Measurements from ENCODE around the gene APOBEC3H.
"Not testable (repeated sequence)": the region's sequence is repeated elsewhere in the genome, so short reads cannot be mapped to it uniquely, and the experiment has no call there.

The APOBEC3H gene

GRCh38 chr22:39097098-39098020, at the start of gene APOBEC3H:
APOBEC3H (plus strand) TSS chr22:39097244; CDS start chr22:39100279, 3,035 bp downstream.
- peak; percentile 90 for DNase-seq

GRCh38 chr22:39049486-39049885, 47.6 kb upstream of the APOBEC3H start:
- DNase-seq, result not testable (repeated sequence)

GRCh38 chr22:39051844-39052495, 45.1 kb upstream of the APOBEC3H start:
- not testable (repeated sequence) for DNase-seq

GRCh38 chr22:39055658-39056057, 41.4 kb upstream of the APOBEC3H start:
- DNase-seq, result no peak

GRCh38 chr22:39061290-39061689, 35.8 kb upstream of the APOBEC3H start:
- DNase-seq, result not testable (repeated sequence)

GRCh38 chr22:39061951-39062350, 35.1 kb upstream of the APOBEC3H start:
- not testable (repeated sequence) for DNase-seq

- DNase-seq, result peak; percentile 57
Observed at GRCh38 chr22:39063904-39064303, 33.1 kb upstream of the APOBEC3H start.

GRCh38 chr22:39066442-39067276, 30.4 kb upstream of the APOBEC3H start:
- DNase-seq, result not testable (repeated sequence)

- DNase-seq, result no peak
Observed at GRCh38 chr22:39068033-39068785, 28.8 kb upstream of the APOBEC3H start.

GRCh38 chr22:39070186-39070585, 26.9 kb upstream of the APOBEC3H start:
- no peak for DNase-seq

- peak; percentile 63 for DNase-seq
Observed at GRCh38 chr22:39072581-39072981, 24.5 kb upstream of the APOBEC3H start.

- DNase-seq, result no peak
Observed at GRCh38 chr22:39073981-39074380, 23.1 kb upstream of the APOBEC3H start.

- DNase-seq, result not testable (repeated sequence)
Observed at GRCh38 chr22:39076155-39077025, 20.7 kb upstream of the APOBEC3H start.

- DNase-seq, result peak; percentile 71
Observed at GRCh38 chr22:39077026-39077840, 19.8 kb upstream of the APOBEC3H start, which contains the start of gene APOBEC3G. APOBEC3G (plus strand) TSS chr22:39077275; CDS start chr22:39077362, 87 bp downstream.

- DNase-seq, result not testable (repeated sequence)
Observed at GRCh38 chr22:39077912-39078311, 19.1 kb upstream of the APOBEC3H start.

- no peak for DNase-seq
Observed at GRCh38 chr22:39078329-39078728, 18.7 kb upstream of the APOBEC3H start.

- DNase-seq, result not testable (repeated sequence)
Observed at GRCh38 chr22:39079054-39079637, 17.9 kb upstream of the APOBEC3H start.

GRCh38 chr22:39080052-39080762, 16.8 kb upstream of the APOBEC3H start:
- no peak for DNase-seq

GRCh38 chr22:39081016-39081415, 16.0 kb upstream of the APOBEC3H start:
- no peak for DNase-seq
